WI38 (cell line): ENCODE results near the gene CACNG4.

Experiments
- H3K4me3 ChIP-seq: 2 replicates; pipeline ENCODE4 v1.5.1; 2011; ENCODE audit warnings: low read depth, mild to moderate bottlenecking, control low read depth, low read length
- CTCF ChIP-seq: IDR thresholded peaks from 2 replicates; pipeline ENCODE4 v1.5.1; 2012; ENCODE audit warnings: low read depth, mild to moderate bottlenecking, control low read depth, low read length

CACNG4 gene

DNA sequence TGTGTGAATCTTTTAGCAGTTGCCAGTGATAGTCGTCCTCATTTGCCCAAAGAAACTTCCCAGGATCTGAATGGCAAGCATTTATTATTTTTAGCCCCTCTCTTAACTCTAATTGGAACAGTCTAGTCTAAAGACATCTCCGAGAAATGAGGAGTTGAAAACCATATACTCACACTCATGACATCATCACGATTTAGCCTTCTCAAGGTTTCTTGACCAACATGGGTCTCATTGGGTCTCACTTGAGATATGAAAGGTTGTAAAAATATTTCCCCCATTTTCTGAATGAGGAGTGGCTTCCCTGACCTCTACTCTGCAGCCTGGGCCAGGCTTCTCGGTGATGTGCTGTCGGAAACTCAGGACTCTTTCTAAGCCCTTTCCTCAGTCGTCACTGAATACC lies 42.8 kb downstream of the CACNG4 start:
- TF ChIP-seq CTCF: no peak
- no peak overlapping the region for H3K4me3 ChIP-seq

GRCh38 chr17:67008101-67008500 lies 43.6 kb downstream of the CACNG4 start:
- TF ChIP-seq CTCF: no peak
- H3K4me3 ChIP-seq: no peak overlapping the region

GRCh38 chr17:67011527-67012175 lies 47.1 kb downstream of the CACNG4 start:
- TF ChIP-seq CTCF: no peak

GRCh38 chr17:67013891-67014290 lies 49.4 kb downstream of the CACNG4 start:
- TF ChIP-seq CTCF: no peak
- no peak overlapping the region for H3K4me3 ChIP-seq

More at GRCh38 chr17:67011527-67012175, 47.1 kb downstream of the CACNG4 start:
- H3K4me3 ChIP-seq: no peak overlapping the region

DNA sequence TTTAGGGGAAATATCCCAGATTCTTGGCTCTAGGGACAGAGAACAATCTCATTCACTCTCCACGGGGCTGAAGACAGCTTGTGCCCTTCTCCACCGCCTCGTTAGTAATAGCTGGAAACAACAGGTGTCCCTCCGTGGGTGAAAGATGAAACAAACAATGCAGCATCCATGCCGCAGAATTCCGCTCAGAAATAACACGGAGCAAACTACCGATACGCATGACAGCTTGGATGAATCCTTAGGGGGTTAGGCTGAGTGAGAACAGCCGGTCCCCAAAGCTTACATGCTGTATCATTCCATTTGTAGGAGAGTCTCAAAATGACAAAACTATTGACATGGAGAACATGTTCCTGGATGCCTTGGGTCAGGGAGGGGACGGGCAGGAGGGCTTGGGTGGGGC lies 50.5 kb downstream of the CACNG4 start:
- no peak overlapping the region for H3K4me3 ChIP-seq
- no peak for TF ChIP-seq CTCF

DNA sequence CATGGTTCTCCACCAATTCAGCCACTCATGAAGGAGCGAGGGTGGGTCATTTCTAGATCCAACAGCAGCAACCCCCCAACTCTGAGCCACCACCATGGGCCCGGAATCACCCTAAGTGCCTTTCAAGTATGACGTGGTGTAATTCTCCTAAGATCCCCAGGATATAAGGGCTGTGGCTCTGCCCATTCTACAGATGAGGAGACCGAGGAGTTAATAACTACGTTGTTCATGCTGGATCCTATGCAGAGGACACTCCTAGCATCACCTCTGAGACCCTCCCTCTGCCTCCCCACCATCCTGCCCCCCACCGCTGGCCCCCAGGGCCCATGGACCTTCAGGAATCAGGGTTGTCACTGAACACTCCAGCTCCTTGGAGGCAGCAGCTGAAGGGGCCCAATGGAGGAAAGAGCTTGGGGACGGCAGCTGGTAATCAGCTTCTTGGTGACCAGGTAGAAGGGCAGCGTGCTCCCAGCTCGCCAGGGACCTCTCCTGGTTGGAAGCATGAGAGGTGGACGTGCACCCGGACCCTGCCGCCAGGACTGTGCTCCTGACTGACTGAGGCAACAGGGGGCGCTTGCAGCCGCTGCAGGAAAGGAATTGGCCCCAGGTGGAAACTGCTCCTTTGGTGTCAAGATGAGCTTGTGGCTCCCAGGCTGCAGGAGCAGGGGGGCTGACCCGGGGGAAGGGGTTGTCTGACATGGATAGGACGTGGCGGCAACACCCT lies 51.7 kb downstream of the CACNG4 start:
- H3K4me3 ChIP-seq: no peak overlapping the region
- TF ChIP-seq CTCF: no peak

- H3K4me3 ChIP-seq: no peak overlapping the region
- TF ChIP-seq CTCF: no peak
These were observed 53.4 kb downstream of the CACNG4 start for GRCh38 chr17:67017910-67018309.
